ENCODE results near the gene ZNF619.

- TF ChIP-seq CTCF (IDR thresholded peaks at IDR 0.05), result no peak
- TF ChIP-seq POLR2A (IDR thresholded peaks at IDR 0.05), result no peak
These were observed 44.3 kb downstream of the ZNF619 start for GRCh38 chr3:40521254-40521653.
